ENCODE measurements around the gene GPR142.

- TF ChIP-seq POLR2A (IDR thresholded peaks at IDR 0.05; ENCODE audit: low read length) (no peak), GATA1 (IDR thresholded peaks at IDR 0.05; ENCODE audit: low read depth, low read length) (no peak)
Observed at GRCh38 chr17:74347646-74348045, 19.7 kb upstream of the GPR142 start.
